ENCODE data around the gene CLTCL1.

DNA sequence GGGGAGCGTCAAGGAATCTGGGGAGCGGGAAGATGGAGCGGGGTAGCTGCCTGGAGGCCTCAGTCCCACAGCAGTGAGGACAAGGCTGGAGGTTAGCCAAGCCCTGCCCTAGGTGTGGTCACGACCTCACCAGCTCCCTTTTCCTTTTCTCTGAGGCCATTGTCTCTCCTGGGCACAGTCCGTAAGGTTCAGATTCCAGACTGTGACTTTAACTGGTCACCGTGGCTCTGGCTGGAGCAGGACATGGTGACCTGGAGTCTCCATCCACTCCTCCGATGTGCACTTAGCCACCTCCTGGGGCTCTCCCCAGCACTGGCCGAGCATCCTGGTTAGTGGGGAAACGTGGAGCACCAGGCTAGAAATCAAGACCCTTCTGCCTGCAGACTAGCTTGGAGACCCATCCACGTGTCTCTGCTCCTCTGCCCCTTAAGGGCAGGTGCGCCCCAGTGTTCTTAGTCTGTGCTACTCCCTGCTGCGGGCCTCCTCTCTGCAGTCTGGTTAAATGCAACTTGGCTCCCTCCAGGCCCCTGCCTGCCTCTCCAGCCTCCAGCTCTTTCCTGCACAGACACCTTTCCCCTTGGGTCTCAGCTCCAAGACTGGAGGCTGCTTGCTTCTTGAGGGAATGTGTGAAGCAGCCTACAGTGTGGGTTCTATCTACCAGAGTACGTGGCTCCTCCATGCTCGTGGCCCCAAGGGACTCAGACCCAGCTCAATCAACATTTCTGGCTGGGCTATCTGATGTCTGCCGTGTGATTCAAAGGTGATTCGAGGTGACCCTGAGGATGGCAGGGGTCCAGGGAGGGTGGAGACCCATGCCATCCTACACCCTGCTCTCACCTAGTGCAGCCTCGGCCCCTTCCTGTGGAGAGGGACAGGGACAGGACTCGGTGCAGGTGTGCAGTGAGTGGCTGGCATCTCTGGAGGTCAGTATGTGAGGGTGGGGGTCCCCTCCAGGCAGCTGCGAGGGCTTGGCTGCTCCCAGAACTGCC lies 118.2 kb downstream of the CLTCL1 start:
- TF ChIP-seq POLR2AphosphoS5 (IDR thresholded peaks at IDR 0.05) (no peak), POLR2A (IDR thresholded peaks at IDR 0.05; ENCODE audit: low read depth) (no peak)
- TF ChIP-seq, protein P1, sequence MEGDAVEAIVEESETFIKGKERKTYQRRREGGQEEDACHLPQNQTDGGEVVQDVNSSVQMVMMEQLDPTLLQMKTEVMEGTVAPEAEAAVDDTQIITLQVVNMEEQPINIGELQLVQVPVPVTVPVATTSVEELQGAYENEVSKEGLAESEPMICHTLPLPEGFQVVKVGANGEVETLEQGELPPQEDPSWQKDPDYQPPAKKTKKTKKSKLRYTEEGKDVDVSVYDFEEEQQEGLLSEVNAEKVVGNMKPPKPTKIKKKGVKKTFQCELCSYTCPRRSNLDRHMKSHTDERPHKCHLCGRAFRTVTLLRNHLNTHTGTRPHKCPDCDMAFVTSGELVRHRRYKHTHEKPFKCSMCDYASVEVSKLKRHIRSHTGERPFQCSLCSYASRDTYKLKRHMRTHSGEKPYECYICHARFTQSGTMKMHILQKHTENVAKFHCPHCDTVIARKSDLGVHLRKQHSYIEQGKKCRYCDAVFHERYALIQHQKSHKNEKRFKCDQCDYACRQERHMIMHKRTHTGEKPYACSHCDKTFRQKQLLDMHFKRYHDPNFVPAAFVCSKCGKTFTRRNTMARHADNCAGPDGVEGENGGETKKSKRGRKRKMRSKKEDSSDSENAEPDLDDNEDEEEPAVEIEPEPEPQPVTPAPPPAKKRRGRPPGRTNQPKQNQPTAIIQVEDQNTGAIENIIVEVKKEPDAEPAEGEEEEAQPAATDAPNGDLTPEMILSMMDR (IDR thresholded peaks at IDR 0.05): no peak
